ENCODE results near the gene CCDC146.
"Not testable (repeated sequence)": the region's sequence is repeated elsewhere in the genome, so short reads cannot be mapped to it uniquely, and the experiment has no call there.

Gene CCDC146

DNA sequence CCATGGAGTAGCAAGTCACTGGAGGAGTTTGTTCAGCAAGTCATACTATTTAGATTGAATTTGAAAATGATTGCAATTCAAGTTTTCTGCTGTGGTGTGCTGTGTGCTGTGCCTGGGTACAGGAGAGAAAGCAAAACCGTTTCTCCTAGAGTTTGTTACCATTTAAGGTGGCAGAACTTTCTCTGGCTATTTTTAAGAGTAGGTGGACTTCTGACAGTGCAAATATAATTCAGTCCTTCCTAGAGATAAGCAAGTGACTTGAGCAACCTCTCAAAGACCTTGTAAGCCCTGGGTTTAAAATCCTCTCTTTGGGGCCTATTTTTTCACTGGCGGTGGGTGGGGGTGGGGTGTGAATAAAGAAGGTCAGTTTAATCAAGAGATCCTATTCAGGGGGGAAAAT lies 120.1 kb downstream of the CCDC146 start:
- in situ Hi-C loops (cut with MboI; ENCODE audit: low sequenced_read_pairs) = loop anchor here (10.0 kb wide), 1 partner anchor 118 kb away; the partner anchor contains the start of gene CCDC146

GRCh38 chr7:77244222-77244934 lies 122.0 kb downstream of the CCDC146 start:
- in situ Hi-C loops (cut with MboI; ENCODE audit: low sequenced_read_pairs) = loop anchor here (10.0 kb wide), 1 partner anchor 120 kb away; the partner anchor contains the start of gene CCDC146

GRCh38 chr7:77245015-77245755 lies 122.8 kb downstream of the CCDC146 start:
- in situ Hi-C loops (cut with MboI; ENCODE audit: low sequenced_read_pairs) = loop anchor here (5.0 to 10.0 kb wide), 2 partner anchors 87 to 120 kb away; partner anchors contain the start of gene CCDC146

GRCh38 chr7:77246026-77246640 lies 123.7 kb downstream of the CCDC146 start:
- in situ Hi-C loops (cut with MboI; ENCODE audit: low sequenced_read_pairs) = loop anchor here (5.0 to 10.0 kb wide), 2 partner anchors 86 to 121 kb away; partner anchors contain the start of gene CCDC146

GRCh38 chr7:77247206-77247850 lies 124.9 kb downstream of the CCDC146 start:
- in situ Hi-C loops (cut with MboI; ENCODE audit: low sequenced_read_pairs) = loop anchor here (5.0 to 10.0 kb wide), 2 partner anchors 85 to 123 kb away; partner anchors contain the start of gene CCDC146

- in situ Hi-C loops (cut with MboI; ENCODE audit: low sequenced_read_pairs) = loop anchor here (5.0 to 10.0 kb wide), 2 partner anchors 84 to 123 kb away; partner anchors contain the start of gene CCDC146
Observed at GRCh38 chr7:77248154-77248553, 125.7 kb downstream of the CCDC146 start.

- in situ Hi-C loops (cut with MboI; ENCODE audit: low sequenced_read_pairs) = no loop called here
Observed at GRCh38 chr7:77252506-77252905, 130.1 kb downstream of the CCDC146 start.

DNA sequence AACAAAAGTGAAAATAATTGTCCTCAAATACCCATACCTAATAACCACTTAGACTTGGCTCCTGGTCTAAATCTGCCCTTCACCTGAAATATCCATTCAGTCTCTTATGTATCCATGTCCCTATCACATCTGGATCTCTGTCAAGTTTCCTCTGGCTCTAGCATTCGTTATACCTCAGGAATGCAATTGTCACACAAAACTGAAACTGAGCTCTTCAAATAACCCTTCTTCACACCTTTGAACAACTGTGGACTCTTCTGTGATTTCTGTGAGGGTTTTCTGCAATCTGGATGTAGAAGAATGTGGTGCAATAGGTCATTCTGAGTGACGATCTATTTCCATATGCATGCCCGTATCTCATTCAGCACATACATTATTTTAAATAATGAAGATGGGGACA lies 130.7 kb downstream of the CCDC146 start:
- in situ Hi-C loops (cut with MboI; ENCODE audit: low sequenced_read_pairs) = no loop called here

DNA sequence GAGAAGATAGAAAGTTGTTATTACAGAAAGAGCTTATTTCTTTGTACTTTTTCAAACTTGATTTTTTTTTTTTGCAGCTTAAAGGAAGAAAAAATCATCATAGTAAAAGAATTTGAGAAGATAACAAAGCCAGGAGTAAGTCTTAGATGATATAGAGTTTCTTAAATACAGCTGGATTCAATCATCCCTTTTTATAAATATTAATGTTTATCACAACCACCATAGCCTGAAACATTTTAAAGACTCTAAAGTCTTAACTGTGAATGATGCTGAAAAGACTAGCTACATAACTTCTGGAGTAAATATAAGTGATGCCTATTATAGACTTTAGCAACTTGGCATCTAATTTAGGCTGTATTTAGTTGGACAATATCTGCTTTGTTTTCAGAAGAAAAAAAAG lies 132.0 kb downstream of the CCDC146 start:
- in situ Hi-C loops (cut with MboI; ENCODE audit: low sequenced_read_pairs) = no loop called here

GRCh38 chr7:77254915-77255314 lies 132.5 kb downstream of the CCDC146 start:
- in situ Hi-C loops (cut with MboI; ENCODE audit: low sequenced_read_pairs) = no loop called here

- in situ Hi-C loops (cut with MboI; ENCODE audit: low sequenced_read_pairs) = no loop called here
Observed at GRCh38 chr7:77258014-77258413, 135.6 kb downstream of the CCDC146 start.

DNA sequence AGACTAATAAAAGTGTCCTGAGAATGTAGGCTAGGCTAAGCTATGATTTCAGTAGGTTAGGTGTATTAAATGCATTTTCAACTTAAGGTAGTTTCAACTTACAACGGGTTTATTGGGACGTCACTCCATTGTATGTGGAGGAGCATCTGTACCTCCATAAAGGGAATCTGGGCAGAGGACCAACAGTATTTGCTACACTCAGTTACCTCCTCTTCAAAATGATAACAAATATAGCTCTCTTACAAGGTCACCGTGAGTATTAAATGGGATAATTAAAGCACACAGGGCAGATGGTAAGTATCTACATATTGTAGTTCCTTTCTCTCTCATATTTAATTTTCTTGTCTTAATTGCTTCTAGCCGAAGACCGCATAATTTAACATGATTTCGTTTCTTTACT lies 136.2 kb downstream of the CCDC146 start:
- in situ Hi-C loops (cut with MboI; ENCODE audit: low sequenced_read_pairs) = no loop called here

DNA sequence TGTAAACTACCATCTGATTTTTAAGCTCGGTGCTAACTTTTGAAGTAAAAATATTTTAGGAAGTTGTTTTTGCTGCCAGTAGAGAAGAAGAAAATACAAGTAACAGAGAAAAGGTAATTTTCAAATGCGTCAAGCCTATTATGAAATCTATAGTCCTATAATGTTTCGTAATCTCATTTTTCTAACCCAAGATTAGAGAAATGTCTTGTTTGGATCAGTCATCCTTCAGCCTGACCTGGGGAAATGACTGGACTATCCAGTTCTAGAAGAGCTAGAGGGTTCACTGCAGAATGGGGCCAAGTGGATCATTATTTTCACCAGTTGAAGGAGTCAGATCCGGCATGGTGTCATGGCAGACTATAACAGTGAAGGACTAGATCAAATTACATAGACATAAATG lies 139.9 kb downstream of the CCDC146 start:
- in situ Hi-C loops (cut with MboI; ENCODE audit: low sequenced_read_pairs) = no loop called here

DNA sequence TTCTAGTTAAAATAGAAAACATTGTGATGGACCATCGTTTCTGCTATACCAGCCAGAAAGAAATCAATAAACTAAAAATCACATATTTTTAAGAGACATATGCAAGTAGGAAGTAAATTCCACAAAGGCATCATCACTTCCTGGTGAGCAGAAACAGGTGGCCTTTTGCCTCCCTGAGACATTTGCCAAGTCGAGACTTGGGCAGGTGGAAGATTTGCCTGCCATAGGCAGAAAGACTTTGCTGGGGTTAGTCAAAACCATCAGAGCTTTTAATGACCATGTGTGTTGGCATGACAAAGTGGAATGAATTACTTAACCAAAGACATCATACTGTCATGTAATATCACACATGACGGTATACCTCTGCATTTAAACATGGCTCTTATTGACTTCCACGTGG lies 143.3 kb downstream of the CCDC146 start:
- in situ Hi-C loops (cut with MboI; ENCODE audit: low sequenced_read_pairs) = no loop called here

DNA sequence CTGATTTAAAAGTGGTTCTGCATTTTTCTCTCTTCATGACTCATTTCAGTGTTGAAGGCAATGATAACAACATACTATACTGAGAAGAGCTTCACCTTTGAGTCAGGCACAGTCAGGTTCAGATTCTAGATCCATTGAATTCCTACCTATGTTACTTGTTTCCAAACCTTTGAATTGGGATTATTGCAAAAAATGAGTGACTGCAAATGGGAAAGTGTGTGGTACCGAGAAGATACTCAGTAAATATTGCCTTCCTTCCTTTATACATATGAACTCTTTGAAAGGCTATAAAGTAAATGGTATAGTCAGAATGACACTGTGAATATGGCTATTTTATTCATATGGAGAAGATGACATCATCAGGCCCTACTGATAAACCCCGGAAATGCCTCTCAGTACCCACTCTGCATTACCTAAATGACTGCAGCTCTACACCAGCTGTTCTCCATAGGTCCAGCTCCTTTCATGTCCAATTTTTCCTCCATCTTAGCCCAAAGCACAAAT lies 143.9 kb downstream of the CCDC146 start:
- in situ Hi-C loops (cut with MboI; ENCODE audit: low sequenced_read_pairs) = no loop called here

GRCh38 chr7:77269360-77270093 lies 147.1 kb downstream of the CCDC146 start:
- in situ Hi-C loops (cut with MboI; ENCODE audit: low sequenced_read_pairs) = no loop called here

GRCh38 chr7:77270094-77270480 lies 147.7 kb downstream of the CCDC146 start:
- in situ Hi-C loops (cut with MboI; ENCODE audit: low sequenced_read_pairs) = no loop called here

DNA sequence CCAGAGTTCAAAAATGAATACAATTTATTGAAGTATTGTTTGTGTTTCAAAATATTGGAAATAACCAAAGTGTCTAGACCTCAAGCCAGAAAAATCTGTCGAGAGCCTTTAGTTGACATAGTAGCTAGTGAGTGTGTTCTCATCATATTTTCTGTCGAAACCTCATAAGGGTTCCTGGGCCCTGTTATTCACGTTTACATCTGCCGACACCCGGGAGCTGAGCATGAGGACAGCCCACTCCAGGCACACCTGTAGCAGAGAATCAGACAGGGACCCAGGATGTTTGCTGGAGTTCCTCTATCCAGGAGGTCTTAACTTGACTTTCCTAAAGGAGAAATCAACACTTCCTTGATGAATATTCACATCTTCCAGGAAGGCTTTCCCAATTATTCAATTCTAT lies 149.4 kb downstream of the CCDC146 start:
- in situ Hi-C loops (cut with MboI; ENCODE audit: low sequenced_read_pairs) = no loop called here

GRCh38 chr7:77275663-77276062 lies 153.2 kb downstream of the CCDC146 start:
- in situ Hi-C loops (cut with MboI; ENCODE audit: low sequenced_read_pairs) = not testable (repeated sequence)

DNA sequence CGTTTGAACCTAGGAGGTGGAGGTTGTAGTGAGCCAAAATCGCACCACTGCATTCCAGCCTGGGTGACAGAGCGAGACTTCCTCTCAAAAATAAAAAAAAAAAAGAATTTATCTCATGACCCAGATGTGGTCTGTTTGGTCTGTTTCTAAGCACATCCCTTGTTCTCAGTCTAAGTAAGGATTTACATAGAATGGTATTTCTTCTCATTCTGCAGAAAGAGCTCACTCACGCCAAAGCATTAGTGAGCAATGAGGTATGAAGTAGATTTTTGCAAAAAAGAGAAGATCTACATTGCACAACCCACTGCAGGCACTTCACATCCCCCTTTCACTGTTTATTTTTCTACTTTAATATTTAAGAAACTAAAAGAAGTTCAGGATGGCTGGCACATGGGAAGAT lies 153.7 kb downstream of the CCDC146 start:
- in situ Hi-C loops (cut with MboI; ENCODE audit: low sequenced_read_pairs) = no loop called here
